Measurements from ENCODE around the gene STK32B. TPM values are rescaled to one million over a fixed set of nuclear protein-coding genes. Genes with fewer than 3 reads are reported as not detected.

The STK32B gene
- total and polyA plus RNA-seq, 2 donors (not counting 1 experiment from before 2014, with no cell fraction given) = 0.22 to 0.30 TPM

- DNase-seq (no peak), ATAC-seq (ENCODE audit: low read depth) (no peak)
- H3K9ac ChIP-seq (ENCODE audit: low read length) = no peak overlapping the region
- H3K27ac Mint-ChIP-seq = no peak overlapping the region
- H3K27me3 ChIP-seq (replicated peaks in 1 of 4; ENCODE audit: control extremely low read depth in 1 of 4, control insufficient read depth in 3 of 4, insufficient read depth in 4 of 4, low read length in 3 of 4) = peaks cover 0 to 31% (median 5%) of the 10 kb centered on the region in 4 experiments
- H3K4me3 Mint-ChIP-seq = no peak overlapping the region
- H3K27me3 Mint-ChIP-seq = peaks cover 38% of the 10 kb centered on the region
- H3K9me3 Mint-ChIP-seq (ENCODE audit: insufficient read depth) = peaks cover 5% of the 10 kb centered on the region
- no peak overlapping the region for H3K4me2 ChIP-seq (replicated peaks; ENCODE audit: low read depth, low read length, poor library complexity, severe bottlenecking)
- no peak overlapping the region for H3K27ac ChIP-seq (ENCODE audit: low read length in 2 of 2)
- H4K20me1 ChIP-seq (ENCODE audit: control insufficient read depth, insufficient read depth, low read length, poor library complexity, severe bottlenecking) = no peaks in the 10 kb centered on the region
- peaks cover 5% of the 10 kb centered on the region for H3K4me1 Mint-ChIP-seq
- TF ChIP-seq EZH2 (IDR thresholded peaks at IDR 0.05; ENCODE audit: borderline replicate concordance, insufficient read depth, low read depth, low read length, poor library complexity, severe bottlenecking) (no peak), CTCF (IDR thresholded peaks at IDR 0.05) (no peak)
- H3K79me2 ChIP-seq (ENCODE audit: control insufficient read depth, insufficient read depth, low read length) = no peaks in the 10 kb centered on the region
- no peaks in the 10 kb centered on the region for H3K36me3 ChIP-seq (replicated peaks in 1 of 2; ENCODE audit: control extremely low read depth in 1 of 2, control insufficient read depth in 1 of 2, extremely low read depth in 1 of 2, insufficient read depth in 2 of 2, low read length in 1 of 2)
- intact Hi-C loops (cut with micrococcal nuclease) = no loop called here
- ChIA-PET POLR2A (no interaction called here), CTCF (no interaction called here)
- H3K4me3 ChIP-seq (ENCODE audit: control extremely low read depth in 1 of 5, extremely low read depth in 1 of 5, insufficient read depth in 1 of 5, low read depth in 2 of 5, low read length in 4 of 5) = no peak overlapping the region
- H2AFZ ChIP-seq (ENCODE audit: insufficient read depth, low read depth, low read length, poor library complexity, severe bottlenecking) = no peak overlapping the region
- peaks cover 0 to 18% (median 0%) of the 10 kb centered on the region in 3 donors for H3K9me3 ChIP-seq (ENCODE audit: control extremely low read depth in 1 of 3, control insufficient read depth in 2 of 3, insufficient read depth in 1 of 3, low read length in 2 of 3)
- H3K4me1 ChIP-seq (ENCODE audit: control insufficient read depth in 2 of 2, insufficient read depth in 2 of 2, low read length in 2 of 2) = peaks cover 4 to 8% of the 10 kb centered on the region in 2 donors
- 80% methylated on average over 1 of the region's 1 CpG for WGBS (ENCODE audit: insufficient coverage)
Observed at GRCh38 chr4:5020341-5020740, 30.9 kb upstream of the STK32B start.

- intact Hi-C loops (cut with micrococcal nuclease) = no loop called here
- H3K4me3 ChIP-seq (ENCODE audit: control extremely low read depth in 1 of 5, extremely low read depth in 1 of 5, insufficient read depth in 1 of 5, low read depth in 2 of 5, low read length in 4 of 5) = no peak overlapping the region
- Mint-ChIP-seq H3K4me1 (peaks cover 5% of the 10 kb centered on the region), H3K27me3 (peaks cover 38% of the 10 kb centered on the region), H3K4me3 (no peak overlapping the region), H3K27ac (no peak overlapping the region), H3K9me3 (ENCODE audit: insufficient read depth) (peaks cover 5% of the 10 kb centered on the region)
- H3K79me2 ChIP-seq (ENCODE audit: control insufficient read depth, insufficient read depth, low read length) = no peaks in the 10 kb centered on the region
- H3K9me3 ChIP-seq (ENCODE audit: control extremely low read depth in 1 of 3, control insufficient read depth in 2 of 3, insufficient read depth in 1 of 3, low read length in 2 of 3) = peaks cover 0 to 18% (median 0%) of the 10 kb centered on the region in 3 donors
- H3K27me3 ChIP-seq (replicated peaks in 1 of 4; ENCODE audit: control extremely low read depth in 1 of 4, control insufficient read depth in 3 of 4, insufficient read depth in 4 of 4, low read length in 3 of 4) = peaks cover 0 to 25% (median 5%) of the 10 kb centered on the region in 4 experiments
- H2AFZ ChIP-seq (ENCODE audit: insufficient read depth, low read depth, low read length, poor library complexity, severe bottlenecking) = no peak overlapping the region
- WGBS (ENCODE audit: insufficient coverage) = 86% methylated on average over 2 of the region's 3 CpGs
- H3K4me1 ChIP-seq (ENCODE audit: control insufficient read depth in 2 of 2, insufficient read depth in 2 of 2, low read length in 2 of 2) = peaks cover 4 to 8% of the 10 kb centered on the region in 2 donors
- H3K4me2 ChIP-seq (replicated peaks; ENCODE audit: low read depth, low read length, poor library complexity, severe bottlenecking) = no peak overlapping the region
- no peak overlapping the region for H3K9ac ChIP-seq (ENCODE audit: low read length)
- H4K20me1 ChIP-seq (ENCODE audit: control insufficient read depth, insufficient read depth, low read length, poor library complexity, severe bottlenecking) = no peaks in the 10 kb centered on the region
- CTCF ChIA-PET = no interaction called here
- H3K36me3 ChIP-seq (replicated peaks in 1 of 2; ENCODE audit: control extremely low read depth in 1 of 2, control insufficient read depth in 1 of 2, extremely low read depth in 1 of 2, insufficient read depth in 2 of 2, low read length in 1 of 2) = no peaks in the 10 kb centered on the region
- no peak for DNase-seq
- TF ChIP-seq CTCF (IDR thresholded peaks at IDR 0.05) = no peak
- TF ChIP-seq EZH2 (IDR thresholded peaks at IDR 0.05; ENCODE audit: borderline replicate concordance, insufficient read depth, low read depth, low read length, poor library complexity, severe bottlenecking) = no peak
- no peak overlapping the region for H3K27ac ChIP-seq (ENCODE audit: low read length in 2 of 2)
- ATAC-seq (ENCODE audit: low read depth) = no peak
- POLR2A ChIA-PET = no interaction called here
Observed at GRCh38 chr4:5021546-5021945, 29.7 kb upstream of the STK32B start.
